ENCODE data around the gene TRIOBP. TPM values are rescaled to one million over a fixed set of nuclear protein-coding genes. Genes with fewer than 3 reads are reported as not detected.

Gene TRIOBP
- total and polyA plus RNA-seq, 2 of the 13 experiments (the other 11 are each of a cell fraction or from before 2014, with no cell fraction given) = 6.1 to 15.4 TPM

- peaks cover 59% of the 10 kb centered on the region for H3K4me1 ChIP-seq (ENCODE audit: insufficient read depth, low read length)
- no peaks in the 10 kb centered on the region; a peak in 1 of 5 replicates for H3K27me3 ChIP-seq (ENCODE audit: control insufficient read depth in 1 of 2, insufficient read depth in 2 of 2, low read length in 2 of 2)
- WGBS (ENCODE audit: low lambda C conversion rate) = 4% methylated on average over 6 of the region's 68 CpGs
- DNase-seq (ENCODE audit: low spot score) = peak; percentile 73
- ATAC-seq = peak; percentile 6; the same call in 1 of the 3 replicates
- H2AFZ ChIP-seq (ENCODE audit: low read length) = no peak overlapping the region
- TSS peak; percentile 80 for BruUV-seq (replicated peaks)
- peaks cover 2 to 6% of the 10 kb centered on the region in 2 experiments; a peak in 3 of 5 replicates for H3K36me3 ChIP-seq (replicated peaks in 1 of 2; ENCODE audit: control insufficient read depth in 1 of 2, insufficient read depth in 2 of 2, low read length in 2 of 2)
- peak overlapping the region; percentile 92 for H3K9ac ChIP-seq (ENCODE audit: insufficient read depth, low read depth, low read length)
- peaks cover 53% of the 10 kb centered on the region for H3K79me2 ChIP-seq (ENCODE audit: insufficient read depth, low read length)
- in situ Hi-C loops (cut with HindIII; ENCODE audit: extremely low pct_ligation_motif_present, low pct_unique_long_range_greater_than_20kb) = no loop called here
- peak overlapping the region; percentile 94 for H3K4me2 ChIP-seq (ENCODE audit: low read depth, low read length)
- CTCF ChIA-PET (ENCODE audit: low intra/inter-chr PET ratio, low total read pairs) = interaction anchor here (1.8 kb wide), 1 partner anchor 21 kb away, joined by 3 read pairs; no protein-coding TSS in a partner anchor
- peaks cover 40% of the 10 kb centered on the region for H4K20me1 ChIP-seq (ENCODE audit: insufficient read depth, low read length)
- peak; percentile 93 for FAIRE-seq
- intact Hi-C loops (cut with micrococcal nuclease; ENCODE audit: unreplicated experiment) = loop anchor here (10.0 kb wide), 1 partner anchor 146 kb away; the partner anchor contains the start of gene GCAT
- peak overlapping the region; percentile 93 for H3K27ac ChIP-seq (ENCODE audit: extremely low read length, insufficient read depth, low read length)
- POLR2A ChIA-PET = interaction anchor here (0.9 to 11.2 kb wide), 17 partner anchors 9 to 158 kb away, joined by 3 to 242 read pairs (median 13); partner anchors contain the start of genes GCAT, GGA1, LGALS1 and NOL12
- no peaks in the 10 kb centered on the region for H3K9me3 ChIP-seq (ENCODE audit: low read length)
- H3K4me3 ChIP-seq (replicated peaks in 1 of 3; ENCODE audit: insufficient read depth in 1 of 3, low read depth in 2 of 3, low read length in 3 of 3) = peak overlapping the region; percentile 75 to 97 (median 94)
- peak; percentile 15; the same call in 1 of the 2 replicates for TF ChIP-seq ZSCAN21 (CRISPR knock-in tag; IDR thresholded peaks at IDR 0.05; ENCODE audit: borderline replicate concordance)
- 0 out of 2 replicates have a peak, but pooled peaks have one; percentile 29 for TF ChIP-seq ZNF343 (CRISPR knock-in tag; IDR thresholded peaks at IDR 0.05)
- peak; percentile 76; the same call in 1 of the 2 replicates for TF ChIP-seq SNAI1 (CRISPR knock-in tag; IDR thresholded peaks at IDR 0.05; ENCODE audit: borderline replicate concordance)
- no peak for TF ChIP-seq GLI4 (CRISPR knock-in tag; IDR thresholded peaks at IDR 0.05; ENCODE audit: borderline replicate concordance)
- TF ChIP-seq ZNF180 (CRISPR knock-in tag; IDR thresholded peaks at IDR 0.05; ENCODE audit: borderline replicate concordance, low read depth) = no peak
- TF ChIP-seq LBX2 (CRISPR knock-in tag; IDR thresholded peaks at IDR 0.05; ENCODE audit: borderline replicate concordance) = no peak
- no peak for TF ChIP-seq ZBTB1 (CRISPR knock-in tag; IDR thresholded peaks at IDR 0.05; ENCODE audit: borderline replicate concordance)
- TF ChIP-seq ZNF597 (CRISPR knock-in tag; IDR thresholded peaks at IDR 0.05) = no peak
- TF ChIP-seq FOXA1 (IDR thresholded peaks at IDR 0.05) = no peak
- peak; percentile 65 for TF ChIP-seq FOXA1 (CRISPR knock-in tag; IDR thresholded peaks at IDR 0.05)
- TF ChIP-seq AHDC1 (CRISPR knock-in tag; IDR thresholded peaks at IDR 0.05; ENCODE audit: borderline replicate concordance) = peak; percentile 62; the same call in 1 of the 2 replicates
Measured at GRCh38 chr22:37659066-37659896, 37.6 kb upstream of the TRIOBP start.
